GM23338 (cell line): ENCODE results near the gene DNAJC8. TPM values are rescaled to one million over a fixed set of nuclear protein-coding genes. Genes with fewer than 3 reads are reported as not detected.

Experiments used
- ATAC-seq: fragments of 200-7000 bp; cut with Tn5 transposase; 3 replicates; pipeline ENCODE4 v1.9.1; 2020
- DNase-seq: peaks from one replicate; pipeline ENCODE4 v3.0.0-alpha.2; 2015; ENCODE audit warnings: low spot score
- H2AFZ ChIP-seq: fragments of 200-600 bp; sonication (generic); 2 replicates; pipeline ENCODE4 v1.8.0; 2016; ENCODE audit warnings: antibody characterized with exemption, mild to moderate bottlenecking, moderate library complexity
- H3F3A ChIP-seq: fragments of 200-600 bp; sonication (generic); replicated peaks from 2 replicates; pipeline ENCODE4 v1.8.0; 2017; ENCODE audit warnings: antibody characterized with exemption, mixed run types, low read depth
- H3K27ac ChIP-seq: fragments of 200-600 bp; sonication (generic); 2 replicates; pipeline ENCODE4 v1.6.1; 2016; ENCODE audit warnings: low read depth
- H3K27me3 ChIP-seq: fragments of 200-600 bp; sonication (generic); 2 replicates; pipeline ENCODE4 v1.8.0; 2016; ENCODE audit warnings: mild to moderate bottlenecking, mixed run types, moderate library complexity; ENCODE audit not compliant: insufficient read depth
- H3K36me3 ChIP-seq: fragments of 200-600 bp; sonication (generic); 2 replicates; pipeline ENCODE4 v1.8.0; 2016; ENCODE audit warnings: mild to moderate bottlenecking; ENCODE audit not compliant: insufficient read depth
- H3K4me1 ChIP-seq: fragments of 200-600 bp; sonication (generic); 2 replicates; pipeline ENCODE4 v1.8.0; 2016; ENCODE audit warnings: mild to moderate bottlenecking, moderate library complexity; ENCODE audit not compliant: insufficient read depth
- H3K4me2 ChIP-seq: fragments of 200-600 bp; sonication (generic); 2 replicates; pipeline ENCODE4 v1.7.1; 2017; ENCODE audit warnings: mixed run types
- H3K4me3 ChIP-seq: fragments of 200-600 bp; sonication (generic); 2 replicates; pipeline ENCODE4 v1.6.1; 2016; ENCODE audit warnings: mixed run types
- H3K79me2 ChIP-seq: fragments of 200-600 bp; sonication (generic); replicated peaks from 2 replicates; pipeline ENCODE4 v1.8.0; 2017; ENCODE audit warnings: mild to moderate bottlenecking; ENCODE audit not compliant: insufficient read depth
- H3K9me2 ChIP-seq: fragments of 200-600 bp; sonication (generic); 2 replicates; pipeline ENCODE4 v1.8.0; 2017; ENCODE audit not compliant: insufficient read depth
- H4K20me1 ChIP-seq: fragments of 200-600 bp; sonication (generic); replicated peaks from 2 replicates; pipeline ENCODE4 v1.8.0; 2017; ENCODE audit warnings: mild to moderate bottlenecking; ENCODE audit not compliant: insufficient read depth
- H3K27ac Mint-ChIP-seq: 2 replicates; pipeline ENCODE4 v1.8.0; 2020; ENCODE audit warnings: inconsistent platforms, mild to moderate bottlenecking, moderate library complexity, mixed read lengths
- H3K27me3 Mint-ChIP-seq: 3 replicates; pipeline ENCODE4 v1.8.0; 2022; ENCODE audit warnings: low read depth, mild to moderate bottlenecking, moderate library complexity, mixed read lengths, inconsistent platforms; ENCODE audit not compliant: insufficient read depth, poor library complexity
- H3K36me3 Mint-ChIP-seq: 3 replicates; pipeline ENCODE4 v1.8.0; 2021; ENCODE audit warnings: low read depth, mild to moderate bottlenecking, inconsistent platforms, moderate library complexity, mixed read lengths
- H3K4me1 Mint-ChIP-seq: 3 replicates; pipeline ENCODE4 v1.8.0; 2020; ENCODE audit warnings: mild to moderate bottlenecking, inconsistent platforms, mixed read lengths
- H3K4me3 Mint-ChIP-seq: 3 replicates; pipeline ENCODE4 v1.8.0; 2021; ENCODE audit warnings: moderate library complexity, mild to moderate bottlenecking, inconsistent platforms, mixed read lengths
- H3K9me3 Mint-ChIP-seq: 3 replicates; pipeline ENCODE4 v1.8.0; 2020; ENCODE audit warnings: moderate library complexity, mild to moderate bottlenecking, inconsistent platforms, mixed read lengths
- CREB1 ChIP-seq: fragments of 250-450 bp; sonication (Bioruptor Pico); IDR thresholded peaks from 2 replicates; pipeline ENCODE4 v1.5.0; 2020; ENCODE audit warnings: low read depth, mild to moderate bottlenecking, moderate library complexity
- CTCF ChIP-seq, 2 experiments: fragments of 200-600 bp in 1 of 2; sonication (generic) in 1 of 2; conservative IDR thresholded peaks; 2 replicates each; pipeline versions ENCODE4 v1.5.1 to v1.6.1; 2016 to 2017; ENCODE audit warnings: antibody characterized with exemption in 2 of 2, low read depth in 2 of 2, mild to moderate bottlenecking in 2 of 2, moderate library complexity in 1 of 2
- ETS1 ChIP-seq: IDR thresholded peaks from 2 replicates; pipeline ENCODE4 v1.6.1; 2016; ENCODE audit warnings: antibody characterized with exemption
- EZH2 ChIP-seq: fragments of 200-600 bp; sonication (generic); IDR thresholded peaks from one replicate; pipeline ENCODE4 v1.8.0; 2017; ENCODE audit warnings: antibody characterized with exemption, mild to moderate bottlenecking, low read depth; ENCODE audit not compliant: unreplicated experiment
- EZH2phosphoT487 ChIP-seq: fragments of 200-600 bp; sonication (generic); IDR thresholded peaks from one replicate; pipeline ENCODE4 v1.8.1; 2018; ENCODE audit warnings: antibody characterized with exemption; ENCODE audit not compliant: unreplicated experiment
- NANOG ChIP-seq: IDR thresholded peaks from 2 replicates; pipeline ENCODE4 v1.6.1; 2016; ENCODE audit warnings: antibody characterized with exemption, borderline replicate concordance
- POLR2AphosphoS5 ChIP-seq: IDR thresholded peaks from 2 replicates; pipeline ENCODE4 v1.6.1; 2016; ENCODE audit warnings: antibody characterized with exemption, low read depth
- REST ChIP-seq: IDR thresholded peaks from one replicate; pipeline ENCODE4 v1.6.1; 2018; ENCODE audit warnings: antibody characterized with exemption; ENCODE audit not compliant: unreplicated experiment
- ZNF114 ChIP-seq: fragments of 250-450 bp; sonication (Bioruptor Pico); IDR thresholded peaks from 2 replicates; pipeline ENCODE4 v1.5.0; 2020; ENCODE audit warnings: mild to moderate bottlenecking, moderate library complexity
- ZNF331 ChIP-seq: fragments of 250-450 bp; sonication (Bioruptor Pico); IDR thresholded peaks from 2 replicates; pipeline ENCODE4 v1.5.0; 2020; ENCODE audit warnings: low read depth, mild to moderate bottlenecking, moderate library complexity
- polyA plus RNA-seq: library from polyadenylated mRNA; unstranded; fragments of >200 nt; fragmentation: Nextera tagmentation; extraction: Ambion mirVana; gene quantifications from 2 replicates; pipeline ENCODE4 v1.2.1, GENCODE V29; 2016
- total RNA-seq: library from RNA; depleted of rRNA; stranded (reverse); fragments of >200 nt; shearing (Covaris generic); gene quantifications from 2 replicates; pipeline ENCODE4 v1.2.3, GENCODE V29; 2014

The DNAJC8 gene
- total and polyA plus RNA-seq, 2 experiments from 2014 or later: 67.3 to 210 TPM

DNA sequence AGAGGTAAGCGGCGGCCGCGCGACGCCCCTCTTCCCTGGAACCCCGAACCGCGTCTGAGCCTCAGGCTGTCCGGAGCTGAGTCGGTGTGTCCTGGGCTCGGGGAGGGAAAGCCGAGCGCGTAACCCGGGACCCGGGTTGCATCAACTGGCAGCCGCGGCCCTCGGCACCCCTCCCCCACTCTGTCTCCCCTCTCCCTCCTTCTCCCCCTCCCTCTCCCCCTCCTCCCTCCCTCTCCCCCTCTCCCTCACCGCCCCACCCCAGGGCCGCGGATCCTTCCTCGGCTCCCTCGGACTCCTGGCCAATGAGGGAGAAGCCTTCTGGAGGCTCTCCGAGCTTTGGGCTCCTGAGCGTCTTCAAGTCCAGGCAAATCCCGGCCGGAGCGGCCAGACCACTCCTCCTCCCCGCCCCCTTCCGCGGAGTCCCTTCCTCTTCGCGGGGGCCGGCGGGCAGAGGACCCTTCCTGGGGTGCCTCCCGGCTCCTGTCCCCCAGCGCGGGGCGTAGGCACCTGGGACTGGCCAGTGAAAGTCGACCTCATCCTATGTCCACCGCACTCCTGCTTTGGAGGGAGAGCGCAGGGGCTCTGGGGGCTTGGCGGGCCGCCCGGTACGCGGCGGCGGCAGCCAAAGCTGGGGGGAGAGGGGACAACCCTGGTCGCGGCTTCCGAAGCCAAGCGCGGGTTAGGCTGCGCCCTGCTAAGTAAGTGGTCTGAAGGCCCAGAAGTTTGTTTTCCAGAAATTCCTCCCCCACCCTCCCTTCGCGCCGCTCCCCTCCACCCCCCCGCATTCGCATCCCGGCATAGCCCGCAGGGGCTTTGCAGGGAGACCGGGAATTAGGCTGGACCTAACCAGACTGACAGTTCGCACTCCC lies 27.3 kb upstream of the DNAJC8 start:
- Histone ChIP-seq H3K4me3 (peak overlapping the region; percentile 98), H3K79me2 (peaks cover 52% of the 10 kb centered on the region), H2AFZ (no peak overlapping the region), H3K4me2 (peak overlapping the region; percentile 98), H3K36me3 (no peaks in the 10 kb centered on the region), H3K4me1 (peaks cover 50% of the 10 kb centered on the region), H3K27me3 (no peaks in the 10 kb centered on the region), H3F3A (peaks cover 7% of the 10 kb centered on the region; the same call in 1 of the 2 replicates), H3K9me2 (no peaks in the 10 kb centered on the region), H4K20me1 (peaks cover 43% of the 10 kb centered on the region), H3K27ac (peak overlapping the region; percentile 87)
- DNase-seq: peak; percentile 92
- no peaks in the 10 kb centered on the region; the same call in 2 of the 3 replicates for H3K9me3 Mint-ChIP-seq
- peak overlapping the region; percentile 17 for H3K27ac Mint-ChIP-seq
- H3K27me3 Mint-ChIP-seq: peaks cover 11% of the 10 kb centered on the region
- H3K4me1 Mint-ChIP-seq: peaks cover 38% of the 10 kb centered on the region
- TF ChIP-seq ZNF331 (CRISPR knock-in tag): no peak
- TF ChIP-seq REST: no peak
- TF ChIP-seq CTCF (conservative IDR thresholded peaks at IDR 0.05; ENCODE audit: low read depth in 2 of 2): no peak
- TF ChIP-seq POLR2AphosphoS5: no peak
- no peak for TF ChIP-seq ETS1
- no peak for TF ChIP-seq NANOG
- no peak for TF ChIP-seq ZNF114
- TF ChIP-seq EZH2: no peak
- TF ChIP-seq CREB1: no peak
- no peak for TF ChIP-seq EZH2phosphoT487
- ATAC-seq: peak; percentile 84
- peaks cover 21% of the 10 kb centered on the region for H3K36me3 Mint-ChIP-seq
- peak overlapping the region; percentile 80 for H3K4me3 Mint-ChIP-seq
